Prostate gland (tissue), 2 donors: ENCODE results near the gene PLCB1. TPM values are rescaled to one million over a fixed set of nuclear protein-coding genes. Genes with fewer than 3 reads are reported as not detected.

Experiments used
- DNase-seq: peaks from one replicate; pipeline ENCODE4 v3.0.0-alpha.2; 2019; ENCODE audit warnings: low spot score
- H3K27ac ChIP-seq, 2 donors: fragments of 200-600 bp; sonication (generic); 2 replicates each; pipeline ENCODE4 v1.5.1; 2017 to 2019
- H3K27me3 ChIP-seq: fragments of 200-600 bp; sonication (generic); replicated peaks from 2 replicates; pipeline ENCODE4 v1.5.1; 2019; ENCODE audit not compliant: insufficient read depth
- H3K36me3 ChIP-seq, 2 donors: fragments of 200-600 bp; sonication (generic); 1 replicate in 1 of 2; 2 replicates in 1 of 2; pipeline versions ENCODE4 v1.5.1 to v1.8.1; 2017 to 2019
- H3K4me1 ChIP-seq: fragments of 200-600 bp; sonication (generic); replicated peaks from 2 replicates; pipeline ENCODE4 v1.5.1; 2019
- H3K4me3 ChIP-seq, 2 donors: fragments of 200-600 bp; sonication (generic); 2 replicates each; pipeline ENCODE4 v1.5.1; 2017 to 2019
- H3K9me3 ChIP-seq: fragments of 200-600 bp; sonication (generic); 2 replicates; pipeline ENCODE4 v1.5.1; 2017
- CTCF ChIP-seq, 4 experiments: fragments of 200-600 bp in 2 of 4; fragments of 450-650 bp in 2 of 4; sonication (generic) in 2 of 4; IDR thresholded peaks; 1 replicate in 3 of 4; 2 replicates in 1 of 4; pipeline ENCODE4 v1.5.1; 2016 to 2019; ENCODE audit warnings: antibody characterized with exemption in 4 of 4, mild to moderate bottlenecking in 2 of 4, moderate library complexity in 2 of 4
- POLR2A ChIP-seq: fragments of 450-650 bp; IDR thresholded peaks from one replicate; pipeline ENCODE4 v1.6.1; 2016; ENCODE audit warnings: antibody characterized with exemption, mild to moderate bottlenecking
- POLR2AphosphoS5 ChIP-seq: sonication (generic); formaldehyde crosslinking; IDR thresholded peaks from one replicate; pipeline ENCODE4 v1.6.1; 2017; ENCODE audit warnings: antibody characterized with exemption
- WGBS: methylation state at CpG from one replicate; pipeline ENCODE4 v1.1.5; 2018; 5-methylcytosine and 5-hydroxymethylcytosine counted together
- intact Hi-C: fragments of 100-400 bp; cut with DNase I; formaldehyde crosslinking; loops from one replicate; pipeline ENCODE4 v1.14.2; 2022
- total RNA-seq, 2 donors: library from RNA; depleted of rRNA; stranded (reverse); fragments of >200 nt; gene quantifications; one replicate each; pipeline ENCODE4 v1.1.0, GENCODE V29; 2016

PLCB1 gene
- total RNA-seq, 2 donors from 2014 or later, result 24.3 to 26.3 TPM

GRCh38 chr20:8601542-8601912 is 469.5 kb downstream of the PLCB1 start:
- no peak for DNase-seq
- Histone ChIP-seq H3K9me3 (no peaks in the 10 kb centered on the region), H3K27me3 (no peaks in the 10 kb centered on the region), H3K4me3 (no peak overlapping the region), H3K36me3 (no peaks in the 10 kb centered on the region), H3K27ac (no peak overlapping the region), H3K4me1 (no peaks in the 10 kb centered on the region)
- intact Hi-C loops, result no loop called here
- no peak for TF ChIP-seq POLR2A
- 53% methylated on average over 1 of the region's 1 CpG for WGBS

GRCh38 chr20:8602389-8603116 is 470.5 kb downstream of the PLCB1 start:
- H3K4me3 ChIP-seq, result no peak overlapping the region
- WGBS, result 55% methylated on average over 3 of the region's 3 CpGs
- no peak for TF ChIP-seq CTCF (IDR thresholded peaks at IDR 0.05)
- TF ChIP-seq POLR2A, result no peak
- TF ChIP-seq POLR2AphosphoS5, result no peak
- DNase-seq, result no peak
- no peaks in the 10 kb centered on the region for H3K9me3 ChIP-seq
- peak overlapping the region; percentile 21 to 51 for H3K27ac ChIP-seq
- H3K36me3 ChIP-seq, result no peaks in the 10 kb centered on the region
- intact Hi-C loops, result no loop called here
- H3K27me3 ChIP-seq, result no peaks in the 10 kb centered on the region
- no peaks in the 10 kb centered on the region for H3K4me1 ChIP-seq

GRCh38 chr20:8608470-8608869 is 476.4 kb downstream of the PLCB1 start:
- Histone ChIP-seq H3K27me3 (no peaks in the 10 kb centered on the region), H3K36me3 (no peaks in the 10 kb centered on the region), H3K9me3 (no peaks in the 10 kb centered on the region), H3K4me3 (no peak overlapping the region), H3K4me1 (no peaks in the 10 kb centered on the region), H3K27ac (no peak overlapping the region)
- no peak for DNase-seq
- intact Hi-C loops, result no loop called here
- 60% methylated on average over 1 of the region's 1 CpG for WGBS
- no peak for TF ChIP-seq POLR2AphosphoS5
- no peak for TF ChIP-seq POLR2A
- no peak for TF ChIP-seq CTCF (IDR thresholded peaks at IDR 0.05)

GRCh38 chr20:8616792-8617191 is 484.7 kb downstream of the PLCB1 start:
- no peaks in the 10 kb centered on the region for H3K36me3 ChIP-seq
- no peak overlapping the region for H3K27ac ChIP-seq
- H3K9me3 ChIP-seq, result no peaks in the 10 kb centered on the region
- TF ChIP-seq POLR2A (no peak), CTCF (IDR thresholded peaks at IDR 0.05) (no peak), POLR2AphosphoS5 (no peak)
- DNase-seq, result no peak
- intact Hi-C loops, result no loop called here
- no peak overlapping the region for H3K4me3 ChIP-seq
- no peaks in the 10 kb centered on the region for H3K4me1 ChIP-seq
- no peaks in the 10 kb centered on the region for H3K27me3 ChIP-seq

GRCh38 chr20:8621001-8621400 is 488.9 kb downstream of the PLCB1 start:
- H3K4me1 ChIP-seq, result no peaks in the 10 kb centered on the region
- no peaks in the 10 kb centered on the region for H3K9me3 ChIP-seq
- no peak overlapping the region for H3K4me3 ChIP-seq
- no peaks in the 10 kb centered on the region for H3K36me3 ChIP-seq
- WGBS, result 42% methylated on average over 3 of the region's 3 CpGs
- intact Hi-C loops, result no loop called here
- no peak for DNase-seq
- H3K27me3 ChIP-seq, result no peaks in the 10 kb centered on the region
- H3K27ac ChIP-seq, result no peak overlapping the region
- TF ChIP-seq CTCF (IDR thresholded peaks at IDR 0.05), result no peak
- TF ChIP-seq POLR2AphosphoS5, result no peak
- no peak for TF ChIP-seq POLR2A
